HAP-1 (cell line): ENCODE data around the gene NPIPB12.
"Not testable (repeated sequence)": the region's sequence is repeated elsewhere in the genome, so short reads cannot be mapped to it uniquely, and the experiment has no call there.

Experiments used
- DNase-seq, 2 experiments: peaks; one replicate each; pipeline ENCODE4 v3.0.0-alpha.2; 2016 to 2020; ENCODE audit warnings: low spot score in 2 of 2
- H3K27me3 ChIP-seq: fragments of 250-450 bp; sonication (Bioruptor Pico); 2 replicates; pipeline ENCODE4 v1.5.1; 2020; ENCODE audit warnings: low read depth, mild to moderate bottlenecking, moderate library complexity
- H3K36me3 ChIP-seq: fragments of 250-450 bp; sonication (Bioruptor Pico); replicated peaks from 2 replicates; pipeline ENCODE4 v1.5.1; 2020; ENCODE audit warnings: mild to moderate bottlenecking
- H3K4me1 ChIP-seq: fragments of 250-450 bp; sonication (Bioruptor Pico); 2 replicates; pipeline ENCODE4 v1.5.1; 2020; ENCODE audit warnings: mild to moderate bottlenecking
- H3K4me3 ChIP-seq: fragments of 250-450 bp; sonication (Bioruptor Pico); 2 replicates; pipeline ENCODE4 v1.5.1; 2020; ENCODE audit warnings: mild to moderate bottlenecking, moderate library complexity
- H3K9me3 ChIP-seq: fragments of 250-450 bp; sonication (Bioruptor Pico); 2 replicates; pipeline ENCODE4 v1.5.1; 2020; ENCODE audit warnings: mild to moderate bottlenecking, moderate library complexity
- in situ Hi-C: fragments of 300-500 bp; cut with MboI; formaldehyde crosslinking; loops from 3 replicates; pipeline ENCODE4 v1.14.3; 2020; ENCODE audit warnings: low sequenced_read_pairs, inconsistent platforms, mixed read lengths

The NPIPB12 gene

GRCh38 chr16:29506308-29506707 is at the start of gene NPIPB12:
Gene NPIPB12 (minus strand): TSS chr16:29506408.
- H3K36me3 ChIP-seq, in situ Hi-C loops, H3K9me3 ChIP-seq, H3K4me3 ChIP-seq, DNase-seq, H3K4me1 ChIP-seq, H3K27me3 ChIP-seq: not testable (repeated sequence)

DNA sequence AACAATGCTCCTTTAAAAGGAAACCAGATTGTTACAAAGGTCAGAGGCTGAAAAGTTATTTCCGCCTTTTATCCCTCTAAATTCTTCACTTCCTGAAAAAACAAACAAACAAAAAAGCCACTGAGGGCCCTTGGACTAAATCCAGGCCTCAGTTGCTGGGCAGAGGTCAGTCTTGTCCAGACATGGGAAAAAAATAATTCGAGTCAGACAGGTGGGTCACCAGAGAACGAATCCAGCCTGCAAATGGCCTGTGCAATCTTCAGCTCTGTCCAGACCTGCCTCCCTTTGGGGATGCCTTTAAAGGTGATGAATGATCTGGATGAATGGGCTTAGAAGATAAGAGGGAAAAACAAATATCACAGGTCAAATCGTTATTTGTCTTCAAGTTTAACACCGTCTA is 15.3 kb upstream of the NPIPB12 start:
- H3K36me3 ChIP-seq, in situ Hi-C loops, DNase-seq: not testable (repeated sequence)

DNA sequence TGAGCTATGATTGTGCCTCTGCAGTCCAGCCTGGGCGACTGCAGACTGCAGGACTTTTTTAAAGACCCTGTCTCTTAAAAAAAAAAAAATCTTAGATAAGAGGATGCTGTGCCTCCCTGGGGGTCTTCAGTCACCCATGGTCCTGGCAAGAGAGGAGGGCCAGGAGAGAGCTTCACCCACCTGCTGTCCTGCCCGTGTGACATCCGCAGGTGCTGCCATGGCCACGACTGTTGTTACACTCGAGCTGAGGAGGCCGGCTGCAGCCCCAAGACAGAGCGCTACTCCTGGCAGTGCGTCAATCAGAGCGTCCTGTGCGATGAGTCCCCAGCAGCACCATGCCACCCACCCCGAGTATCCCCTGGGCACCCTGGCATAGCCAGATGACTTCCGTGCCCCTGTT is 23.9 kb downstream of the NPIPB12 start:
- H3K4me3 ChIP-seq, H3K9me3 ChIP-seq, H3K27me3 ChIP-seq, in situ Hi-C loops, H3K4me1 ChIP-seq, H3K36me3 ChIP-seq: not testable (repeated sequence)
- peak in 1 of 2 experiments; percentile 7 for DNase-seq

More for the DNA sequence above, 15.3 kb upstream of the NPIPB12 start:
- H3K4me3 ChIP-seq, H3K27me3 ChIP-seq, H3K4me1 ChIP-seq, H3K9me3 ChIP-seq: not testable (repeated sequence)

- DNase-seq, H3K4me3 ChIP-seq, H3K9me3 ChIP-seq, H3K36me3 ChIP-seq, in situ Hi-C loops, H3K27me3 ChIP-seq, H3K4me1 ChIP-seq: not testable (repeated sequence)
Observed at GRCh38 chr16:29472065-29472464, 34.1 kb downstream of the NPIPB12 start.

DNA sequence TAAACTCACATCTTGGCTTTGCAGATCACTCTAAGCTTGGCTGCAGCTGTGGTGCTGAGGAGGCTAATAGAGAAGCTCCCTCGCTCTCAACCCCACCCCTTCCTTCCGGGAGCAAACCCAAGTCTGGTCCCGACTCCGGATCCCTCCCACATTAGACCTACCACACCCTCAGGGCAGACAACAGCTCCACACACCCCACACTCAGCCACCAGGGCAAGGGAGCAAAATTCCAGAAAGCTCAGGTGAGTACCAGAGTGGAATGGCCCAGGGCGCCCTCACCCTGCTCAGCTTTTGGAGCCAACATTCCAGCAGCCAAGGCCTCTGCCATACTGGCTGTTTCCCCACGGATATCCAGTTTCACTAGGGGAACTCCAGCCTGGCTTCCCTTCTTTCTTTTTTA is 36.5 kb downstream of the NPIPB12 start:
- H3K27me3 ChIP-seq, in situ Hi-C loops, H3K9me3 ChIP-seq, H3K4me1 ChIP-seq, H3K4me3 ChIP-seq, H3K36me3 ChIP-seq: not testable (repeated sequence)
- peak in 1 of 2 experiments; percentile 21 for DNase-seq

DNA sequence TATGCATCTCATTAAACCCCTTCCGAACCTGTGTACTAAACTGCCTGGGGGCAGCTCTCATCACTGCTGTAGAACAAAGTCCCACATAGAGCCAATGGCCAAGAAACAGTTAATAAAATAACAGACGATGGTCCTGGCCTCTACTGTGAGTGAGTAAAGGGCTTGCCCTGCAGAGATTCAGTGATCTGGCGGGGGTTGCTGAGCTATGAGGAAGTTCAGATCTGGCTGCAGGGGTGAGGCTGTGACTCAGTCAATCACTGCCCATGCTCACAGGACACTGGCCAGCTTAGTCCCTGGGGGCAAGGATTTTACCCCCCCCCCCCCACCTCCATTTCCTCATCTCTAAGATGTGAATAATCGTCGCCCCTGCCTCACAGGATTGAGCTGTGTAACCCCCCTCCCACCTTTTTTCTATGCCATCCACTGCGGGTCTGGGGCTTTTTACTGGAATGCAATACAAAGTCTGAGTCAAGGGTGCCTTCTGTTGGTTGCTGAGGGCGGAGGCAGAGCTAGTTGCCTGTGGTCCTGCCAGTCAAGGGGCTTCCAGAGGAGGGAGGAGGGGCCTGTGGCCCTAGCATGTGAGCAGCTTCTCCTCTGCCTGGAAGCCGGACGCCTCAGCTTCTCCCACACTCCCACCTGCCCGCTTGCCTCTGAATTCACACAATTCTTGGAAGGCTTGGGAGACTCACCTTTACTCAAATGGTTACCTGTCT is 38.4 kb downstream of the NPIPB12 start:
- in situ Hi-C loops, H3K4me3 ChIP-seq, H3K27me3 ChIP-seq, DNase-seq, H3K4me1 ChIP-seq, H3K36me3 ChIP-seq, H3K9me3 ChIP-seq: not testable (repeated sequence)

GRCh38 chr16:29466904-29467303 is 39.3 kb downstream of the NPIPB12 start:
- in situ Hi-C loops, H3K4me3 ChIP-seq, H3K9me3 ChIP-seq, H3K27me3 ChIP-seq, DNase-seq, H3K4me1 ChIP-seq, H3K36me3 ChIP-seq: not testable (repeated sequence)

DNA sequence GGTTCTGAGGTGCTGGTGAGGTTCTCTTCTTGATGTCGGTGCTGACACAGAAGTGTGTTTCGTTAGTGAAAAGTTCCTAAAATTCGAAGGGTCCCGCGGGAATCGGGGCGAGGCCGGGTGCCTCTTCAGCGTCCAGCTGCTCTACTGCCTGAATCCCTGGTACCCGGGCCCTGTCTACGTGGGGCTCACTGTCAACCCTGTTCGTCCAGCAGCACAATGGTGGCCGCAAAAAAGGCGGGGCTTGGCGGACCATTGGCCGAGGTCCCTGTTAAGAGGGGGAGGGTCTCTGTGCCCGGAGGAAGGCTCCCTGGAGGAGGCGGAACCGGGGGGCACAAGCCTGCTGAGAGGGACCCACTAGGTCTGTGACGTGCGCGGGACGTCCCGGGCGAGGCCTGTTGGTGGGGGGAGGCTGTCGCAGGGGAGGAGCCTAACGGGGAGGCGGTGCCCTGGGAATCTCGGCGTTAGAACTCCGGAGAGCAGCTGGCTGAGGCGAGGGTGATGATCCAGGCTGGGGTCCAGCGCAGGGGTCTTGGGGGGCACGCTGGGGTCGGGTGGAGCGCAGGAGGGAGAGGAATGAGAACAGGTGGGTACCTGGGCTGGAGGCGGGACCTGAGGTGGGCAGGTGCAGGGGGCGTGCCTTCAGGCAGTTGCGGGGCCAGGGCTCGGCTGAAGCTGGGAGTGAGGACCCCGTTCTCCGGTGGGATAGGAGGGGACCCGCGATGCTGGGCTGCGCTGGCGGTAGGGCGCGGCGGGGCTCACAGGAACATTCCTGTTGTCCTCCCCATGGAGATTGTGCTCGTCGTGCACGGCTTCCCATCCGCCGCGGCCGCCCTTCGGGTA is 40.0 kb downstream of the NPIPB12 start:
- H3K9me3 ChIP-seq, H3K4me3 ChIP-seq, H3K4me1 ChIP-seq, H3K27me3 ChIP-seq, H3K36me3 ChIP-seq, in situ Hi-C loops, DNase-seq: not testable (repeated sequence)

- in situ Hi-C loops, H3K36me3 ChIP-seq, H3K4me1 ChIP-seq, H3K4me3 ChIP-seq, H3K9me3 ChIP-seq, H3K27me3 ChIP-seq, DNase-seq: not testable (repeated sequence)
Observed at GRCh38 chr16:29460647-29461030, 45.6 kb downstream of the NPIPB12 start.

DNA sequence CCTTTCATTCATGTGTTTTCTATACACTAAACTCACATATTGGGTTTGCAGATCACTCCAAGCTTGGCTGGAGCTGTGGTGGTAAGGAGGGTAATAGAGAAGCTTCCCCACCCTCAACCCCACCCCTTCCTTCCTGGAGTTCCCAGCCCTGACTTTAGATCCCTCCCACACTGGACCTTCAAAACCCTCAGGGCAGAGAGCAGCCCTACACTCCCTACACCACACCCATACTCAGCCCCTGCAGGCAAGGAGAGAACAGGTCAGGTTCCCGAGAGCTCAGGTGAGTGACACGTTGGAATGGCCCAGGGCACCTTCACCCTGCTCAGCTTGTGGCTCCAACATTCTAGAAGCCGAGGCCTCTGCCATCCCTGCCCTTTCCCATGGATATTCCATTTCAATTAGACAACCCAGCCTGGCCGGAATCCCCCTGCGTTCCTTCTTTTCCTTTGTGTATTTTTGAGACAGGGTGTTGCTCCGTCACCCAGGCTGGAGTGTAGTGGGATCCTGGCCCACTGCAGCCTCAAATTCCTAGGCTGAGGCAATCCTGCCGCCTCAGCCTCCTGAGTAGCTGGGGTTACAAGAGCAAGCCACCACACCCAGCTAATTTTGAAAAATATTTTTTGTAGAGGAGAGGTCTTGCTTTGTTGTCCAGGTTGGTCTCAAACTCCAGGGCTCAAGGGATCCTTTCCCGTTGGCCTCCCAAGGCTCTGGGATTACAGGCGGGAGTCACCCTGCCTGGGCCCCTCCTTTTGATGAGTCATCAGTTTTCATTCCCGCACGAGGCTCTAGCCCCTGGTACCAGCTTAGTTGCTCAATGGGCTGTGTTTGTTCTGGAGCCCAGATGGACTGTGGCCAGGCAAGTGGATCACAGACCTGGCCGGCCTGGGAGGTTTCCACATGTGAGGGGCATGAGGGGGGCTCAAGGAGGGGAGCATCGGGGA is 46.2 kb downstream of the NPIPB12 start, which contains the start of gene SULT1A4:
Gene SULT1A4, plus strand, starts transcription at position 208 of the 941 bp plus-strand sequence. CDS start 1,473 bp downstream, outside the sequence.
- H3K9me3 ChIP-seq, DNase-seq, H3K36me3 ChIP-seq, in situ Hi-C loops, H3K4me3 ChIP-seq, H3K4me1 ChIP-seq, H3K27me3 ChIP-seq: not testable (repeated sequence)

DNA sequence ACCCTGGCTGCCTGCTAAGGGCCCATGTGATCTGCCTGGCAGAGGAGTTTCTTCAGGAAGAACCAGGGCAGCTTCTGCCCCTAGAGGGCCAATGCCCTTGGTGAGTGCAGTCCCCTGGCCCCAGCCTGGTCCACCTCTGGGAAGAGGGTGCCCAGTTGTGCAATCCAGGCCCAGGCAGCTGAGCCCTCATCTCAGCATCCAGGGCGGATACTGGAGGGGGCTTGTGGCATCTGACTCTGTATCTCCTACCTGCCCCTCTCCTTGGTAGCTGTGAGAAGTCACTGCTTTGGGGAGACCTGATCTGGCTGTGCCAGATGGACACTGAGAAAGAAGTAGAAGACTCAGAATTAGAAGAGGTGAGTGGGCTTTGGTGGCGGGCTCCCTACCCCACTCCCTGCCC is 48.5 kb downstream of the NPIPB12 start:
- H3K4me3 ChIP-seq, H3K36me3 ChIP-seq, DNase-seq, H3K4me1 ChIP-seq, H3K27me3 ChIP-seq, H3K9me3 ChIP-seq, in situ Hi-C loops: not testable (repeated sequence)

- DNase-seq, H3K4me3 ChIP-seq, in situ Hi-C loops, H3K4me1 ChIP-seq, H3K27me3 ChIP-seq, H3K9me3 ChIP-seq, H3K36me3 ChIP-seq: not testable (repeated sequence)
Observed at GRCh38 chr16:29454828-29455227, 51.4 kb downstream of the NPIPB12 start.

GRCh38 chr16:29454269-29454668 is 51.9 kb downstream of the NPIPB12 start, which contains the start of the genes BOLA2 and SLX1B:
Gene BOLA2 (minus strand): TSS chr16:29454351. CDS start chr16:29454253, 98 bp downstream.
Gene SLX1B (plus strand): TSS chr16:29454533.
- H3K27me3 ChIP-seq, in situ Hi-C loops, H3K9me3 ChIP-seq, H3K36me3 ChIP-seq, H3K4me3 ChIP-seq, H3K4me1 ChIP-seq, DNase-seq: not testable (repeated sequence)
